GM12874 (cell line): ENCODE results near the gene COLEC11.

Experiments
- CTCF ChIP-seq: IDR thresholded peaks from 2 replicates; pipeline ENCODE4 v1.5.1; 2011; ENCODE audit warnings: low read depth, mild to moderate bottlenecking, control low read depth, low read length, moderate library complexity; ENCODE audit not compliant: insufficient read depth

The COLEC11 gene

GRCh38 chr2:3604991-3605961 lies 10.4 kb downstream of the COLEC11 start:
- no peak for TF ChIP-seq CTCF

GRCh38 chr2:3606028-3606369 lies 11.1 kb downstream of the COLEC11 start:
- TF ChIP-seq CTCF = no peak

GRCh38 chr2:3606370-3607201 lies 11.7 kb downstream of the COLEC11 start:
- TF ChIP-seq CTCF = no peak

DNA sequence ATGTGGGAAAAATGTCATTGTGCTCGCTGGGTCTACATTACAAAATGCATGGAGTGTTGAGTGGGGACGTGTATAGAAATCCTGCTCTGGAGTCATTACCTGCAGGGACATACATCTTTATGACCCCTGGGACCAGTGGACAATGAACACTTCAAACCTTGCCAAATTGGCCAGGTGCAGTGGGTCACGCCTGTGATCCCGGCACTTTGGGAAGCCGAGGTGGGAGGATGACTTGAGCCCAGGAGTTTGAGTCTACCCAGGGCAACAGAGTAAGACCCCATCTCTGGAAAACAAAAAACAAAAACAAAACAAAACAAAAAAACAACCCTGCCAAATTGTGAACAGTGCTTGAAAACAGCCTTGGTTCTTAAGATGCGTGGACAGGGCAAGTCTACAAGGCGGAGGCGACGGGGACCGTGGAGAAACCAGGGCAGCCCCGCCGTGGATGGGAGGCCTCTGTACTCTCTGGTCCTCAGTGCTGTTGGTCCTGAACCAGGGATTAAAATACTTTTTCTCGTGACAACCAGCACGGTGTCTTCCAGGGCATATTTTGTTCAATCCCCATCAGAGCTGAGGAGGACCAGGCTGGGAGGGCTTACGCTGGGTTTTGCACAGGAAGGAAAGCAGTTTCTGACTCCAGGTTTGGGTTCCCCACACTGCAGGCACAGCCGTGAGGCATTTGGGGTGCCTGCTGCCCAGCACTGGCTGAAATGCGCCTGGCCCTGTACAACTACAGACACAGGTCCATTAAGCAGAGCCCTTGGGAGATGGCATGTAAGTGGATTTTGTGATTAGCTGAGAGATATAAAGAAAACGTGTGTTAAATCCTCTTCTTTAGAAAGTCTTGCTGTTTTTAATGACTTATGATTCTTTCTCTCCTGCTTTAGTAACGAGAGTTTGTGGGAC lies 13.7 kb downstream of the COLEC11 start:
- no peak for TF ChIP-seq CTCF

DNA sequence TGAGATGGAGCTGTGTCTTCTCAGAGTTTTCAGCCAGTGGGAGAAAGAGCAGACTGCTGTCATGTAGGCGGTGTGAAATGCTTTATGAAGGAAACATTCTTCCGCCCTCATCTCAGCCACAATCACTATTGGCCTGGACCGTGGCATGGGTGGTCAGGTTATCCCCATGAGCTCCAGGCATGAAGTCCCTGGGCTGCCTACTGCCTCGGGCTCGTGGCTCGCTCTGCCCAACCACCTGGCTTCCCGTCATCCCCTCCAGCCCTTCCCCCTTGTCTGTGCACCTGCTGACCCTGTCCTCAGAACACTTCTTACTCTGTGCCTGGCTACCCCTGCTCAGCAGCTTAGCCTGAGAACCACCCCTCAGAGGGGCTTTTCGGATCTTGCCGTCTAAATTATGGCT lies 15.5 kb downstream of the COLEC11 start:
- TF ChIP-seq CTCF = no peak

DNA sequence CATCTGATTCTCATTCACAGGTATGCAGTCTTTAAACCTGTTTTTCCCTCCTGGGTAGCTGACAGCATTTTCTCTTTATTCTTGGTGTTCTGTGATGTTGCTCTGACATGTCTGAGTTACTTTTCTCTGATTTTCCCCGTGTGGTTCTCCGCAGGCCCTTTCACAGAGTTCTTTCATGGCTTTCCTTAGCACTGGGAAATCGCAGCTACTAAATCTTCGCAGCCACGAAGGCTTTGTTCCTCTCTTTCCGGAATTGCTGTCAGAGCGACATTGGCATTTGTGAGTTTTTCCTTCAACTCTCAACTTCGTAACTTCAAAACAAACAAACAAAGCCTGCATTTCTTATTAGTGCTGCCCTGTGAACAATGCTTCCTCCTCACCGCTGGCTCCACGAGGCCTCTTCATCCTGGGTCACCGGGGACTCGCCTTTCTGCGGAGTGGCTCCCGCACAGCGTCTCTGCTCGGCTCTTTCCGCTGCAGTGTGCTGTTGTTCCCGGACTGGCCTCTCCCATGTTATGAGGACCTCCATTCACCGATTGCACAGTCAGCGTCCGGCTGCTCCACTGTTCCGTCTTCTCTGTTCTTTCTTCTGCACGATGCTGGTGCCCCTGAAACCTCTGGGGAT lies 16.1 kb downstream of the COLEC11 start:
- no peak for TF ChIP-seq CTCF

- TF ChIP-seq CTCF = no peak
Observed at GRCh38 chr2:3611589-3611988, 16.7 kb downstream of the COLEC11 start.
